Naive thymus-derived CD4-positive, alpha-beta T cell (primary cell): Measurements from ENCODE around the gene DDC. TPM values are rescaled to one million over a fixed set of nuclear protein-coding genes. Genes with fewer than 3 reads are reported as not detected.
"Not testable (repeated sequence)": the region's sequence is repeated elsewhere in the genome, so short reads cannot be mapped to it uniquely, and the experiment has no call there.

Experiments used
- ATAC-seq: fragments of 150-1000 bp; cut with Tn5 transposase; 2 replicates; pipeline ENCODE4 v1.10.0; 2021; ENCODE audit warnings: mild to moderate bottlenecking, moderate library complexity
- CTCF ChIA-PET: fragments of 350-600 bp; sonication (Branson Sonifier 250); formaldehyde crosslinking; loops from one replicate; lab custom pipeline; 2021; ENCODE audit warnings: antibody characterized with exemption; lab: Charles Lee
- POLR2A ChIA-PET: fragments of 350-600 bp; sonication (Branson Sonifier 250); formaldehyde crosslinking; loops from one replicate; lab custom pipeline; 2021; ENCODE audit warnings: antibody characterized with exemption, inconsistent platforms; lab: Charles Lee
- DNase-seq, 9 donors: peaks; one replicate each; pipeline versions ENCODE4 v3.0.0 to v3.0.0-alpha.2; 2020 to 2022; ENCODE audit warnings: mixed read lengths in 1 of 9
- H3K27ac ChIP-seq: one replicate; pipeline ENCODE4 v1.7.0; 2013; ENCODE audit warnings: mild to moderate bottlenecking, low read depth, low read length, moderate library complexity
- H3K27me3 ChIP-seq, 2 donors: one replicate each; pipeline ENCODE4 v1.7.0; 2013; ENCODE audit warnings: low read length in 2 of 2, mild to moderate bottlenecking in 2 of 2, moderate library complexity in 2 of 2; ENCODE audit not compliant: control insufficient read depth in 2 of 2, insufficient read depth in 2 of 2
- H3K36me3 ChIP-seq, 3 experiments: 1 replicate in 2 of 3; 2 replicates in 1 of 3; pipeline ENCODE4 v1.7.0; 2013; ENCODE audit warnings: low read length in 3 of 3, mild to moderate bottlenecking in 3 of 3, moderate library complexity in 1 of 3; ENCODE audit not compliant: insufficient read depth in 3 of 3, control insufficient read depth in 2 of 3
- H3K4me1 ChIP-seq, 2 donors: one replicate each; pipeline ENCODE4 v1.7.0; 2013; ENCODE audit warnings: low read length in 2 of 2, mild to moderate bottlenecking in 2 of 2, moderate library complexity in 1 of 2; ENCODE audit not compliant: control insufficient read depth in 2 of 2, insufficient read depth in 2 of 2
- H3K4me3 ChIP-seq: 2 replicates; pipeline ENCODE4 v1.7.0; 2013; ENCODE audit warnings: mild to moderate bottlenecking, low read length
- H3K9me3 ChIP-seq, 3 experiments: 1 replicate in 2 of 3; 2 replicates in 1 of 3; pipeline ENCODE4 v1.7.0; 2013; ENCODE audit warnings: low read length in 3 of 3; ENCODE audit not compliant: control insufficient read depth in 2 of 3
- H3K27ac Mint-ChIP-seq, 9 donors: one replicate each; pipeline ENCODE4 v1.8.0; 2020 to 2022; ENCODE audit warnings: mixed read lengths in 9 of 9, mild to moderate bottlenecking in 8 of 9, moderate library complexity in 5 of 9, inconsistent platforms in 2 of 9
- H3K27me3 Mint-ChIP-seq, 5 donors: one replicate each; pipeline ENCODE4 v1.8.0; 2021 to 2022; ENCODE audit warnings: mixed read lengths in 5 of 5, mild to moderate bottlenecking in 1 of 5
- H3K36me3 Mint-ChIP-seq, 5 donors: one replicate each; pipeline ENCODE4 v1.8.0; 2020 to 2022; ENCODE audit warnings: mixed read lengths in 5 of 5, mild to moderate bottlenecking in 3 of 5, inconsistent platforms in 1 of 5
- H3K4me1 Mint-ChIP-seq, 7 donors: one replicate each; pipeline ENCODE4 v1.8.0; 2020 to 2022; ENCODE audit warnings: mixed read lengths in 7 of 7, mild to moderate bottlenecking in 3 of 7, inconsistent platforms in 1 of 7
- H3K4me3 Mint-ChIP-seq, 10 donors: one replicate each; pipeline ENCODE4 v1.8.0; 2020 to 2022; ENCODE audit warnings: mild to moderate bottlenecking in 10 of 10, mixed read lengths in 10 of 10, moderate library complexity in 6 of 10, inconsistent platforms in 2 of 10
- H3K9me3 Mint-ChIP-seq, 11 donors: one replicate each; pipeline ENCODE4 v1.8.0; 2020 to 2022; ENCODE audit warnings: mixed read lengths in 11 of 11, mild to moderate bottlenecking in 4 of 11, inconsistent platforms in 1 of 11, moderate library complexity in 1 of 11
- intact Hi-C, 2 donors: fragments of 100-400 bp; cut with micrococcal nuclease; formaldehyde crosslinking; loops; one replicate each; pipeline ENCODE4 v1.15.1; 2023
- polyA plus RNA-seq, 2 donors: library from polyadenylated mRNA; unstranded; fragments of 300-500 nt; fragmentation: Illumina TruSeq; gene quantifications; one replicate each; pipeline ENCODE4 v1.2.3, GENCODE V29; 2021
- total RNA-seq, 6 experiments: library from RNA in 5 of 6; stranded (reverse) in 5 of 6; gene quantifications; 1 replicate in 5 of 6; 2 replicates in 1 of 6; pipeline ENCODE4 v1.2.3 and lab custom pipeline; 2021 to 2026

The DDC gene
- total and polyA plus RNA-seq, 7 experiments from 2014 or later = not detected

DNA sequence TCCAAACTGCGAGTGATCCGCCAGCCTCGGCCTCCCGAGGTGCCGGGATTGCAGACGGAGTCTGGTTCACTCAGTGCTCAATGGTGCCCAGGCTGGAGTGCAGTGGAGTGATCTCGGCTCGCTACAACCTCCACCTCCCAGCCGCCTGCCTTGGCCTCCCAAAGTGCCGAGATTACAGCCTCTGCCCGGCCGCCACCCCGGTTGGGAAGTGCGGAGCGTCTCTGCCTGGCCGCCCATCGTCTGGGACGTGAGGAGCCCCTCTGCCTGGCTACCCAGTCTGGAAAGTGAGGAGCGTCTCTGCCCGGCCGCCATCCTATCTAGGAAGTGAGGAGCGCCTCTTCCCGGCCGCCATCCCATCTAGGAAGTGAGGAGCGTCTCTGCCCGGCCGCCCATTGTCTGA is 106.0 kb downstream of the DDC start:
- H3K36me3 ChIP-seq, DNase-seq, H3K4me1 ChIP-seq, H3K9me3 ChIP-seq, H3K27ac Mint-ChIP-seq, intact Hi-C loops, H3K4me3 ChIP-seq, H3K4me1 Mint-ChIP-seq, H3K27me3 ChIP-seq, H3K4me3 Mint-ChIP-seq, POLR2A ChIA-PET, H3K9me3 Mint-ChIP-seq, ATAC-seq, H3K27ac ChIP-seq: not testable (repeated sequence)
- peaks cover 0 to 11% (median 0%) of the 10 kb centered on the region in 5 donors for H3K36me3 Mint-ChIP-seq
- CTCF ChIA-PET = interaction anchor here (1.1 kb wide), 1 partner anchor 9 kb away, joined by 3 read pairs; no protein-coding TSS in a partner anchor
- H3K27me3 Mint-ChIP-seq = peaks cover 0 to 25% (median 0%) of the 10 kb centered on the region in 5 donors

DNA sequence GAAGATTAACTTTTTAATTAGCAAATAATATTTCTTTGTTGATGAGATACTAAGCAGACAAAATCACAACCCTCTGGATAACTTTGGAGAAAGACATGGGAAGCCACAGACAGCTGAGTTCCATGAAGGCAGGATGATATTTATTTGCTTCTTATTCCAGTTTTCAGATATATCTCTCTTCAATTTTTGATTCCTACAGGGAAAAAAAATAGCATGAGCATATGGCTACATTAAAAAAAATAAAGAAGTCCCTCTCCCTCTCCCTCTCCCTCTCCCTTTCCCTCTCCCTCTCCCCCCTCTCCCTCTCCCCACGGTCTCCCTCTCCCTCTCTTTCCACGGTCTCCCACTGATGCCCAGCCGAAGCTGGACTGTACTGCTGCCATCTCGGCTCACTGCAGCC is 106.6 kb downstream of the DDC start:
- H3K4me1 Mint-ChIP-seq, H3K4me3 Mint-ChIP-seq, H3K9me3 Mint-ChIP-seq, intact Hi-C loops, H3K27me3 ChIP-seq, H3K9me3 ChIP-seq, ATAC-seq, H3K27ac ChIP-seq, POLR2A ChIA-PET, H3K36me3 ChIP-seq, H3K27ac Mint-ChIP-seq, H3K4me1 ChIP-seq, H3K4me3 ChIP-seq, DNase-seq: not testable (repeated sequence)
- CTCF ChIA-PET = interaction anchor here (1.1 kb wide), 1 partner anchor 9 kb away, joined by 3 read pairs; no protein-coding TSS in a partner anchor
- peaks cover 0 to 11% (median 0%) of the 10 kb centered on the region in 5 donors for H3K36me3 Mint-ChIP-seq
- peaks cover 0 to 26% (median 0%) of the 10 kb centered on the region in 5 donors for H3K27me3 Mint-ChIP-seq

DNA sequence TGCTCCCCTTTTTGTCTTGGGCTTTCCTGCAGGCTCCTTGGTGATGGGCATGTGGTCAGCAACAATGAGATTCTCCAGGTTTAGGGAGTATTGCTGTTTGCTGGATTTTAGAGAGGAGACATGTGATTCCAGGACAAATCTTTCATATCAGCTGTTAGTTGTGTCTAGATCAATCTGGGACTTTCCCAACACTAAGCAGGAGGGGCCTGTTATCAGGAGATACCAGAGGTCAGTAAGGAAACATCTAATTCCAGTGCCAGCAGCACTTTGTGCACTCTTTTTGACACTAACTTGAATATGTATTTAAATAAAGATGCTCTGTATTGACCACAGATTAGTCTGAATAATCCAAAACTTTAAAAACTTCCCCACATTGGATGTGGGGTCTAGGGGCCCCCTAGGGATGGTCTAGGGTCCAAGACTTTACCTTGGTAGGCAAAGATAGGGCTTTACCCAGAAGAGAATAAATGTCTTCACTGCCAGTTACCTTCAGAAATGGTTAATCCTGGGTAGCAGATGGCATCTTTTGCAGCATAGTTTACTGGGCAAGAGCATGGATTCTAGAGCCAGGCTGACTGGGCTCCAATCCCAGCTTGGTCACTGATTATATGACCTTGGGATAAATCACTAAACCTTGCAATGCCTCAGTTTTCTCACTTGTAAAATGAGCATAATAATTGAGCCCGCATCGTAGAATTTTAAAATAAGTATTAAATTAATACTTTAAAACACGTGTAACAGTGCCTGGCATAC is 108.7 kb downstream of the DDC start:
- Mint-ChIP-seq H3K27ac (peak overlapping the region in 1 of 9 donors; percentile 30), H3K27me3 (peaks cover 0 to 30% (median 0%) of the 10 kb centered on the region in 5 donors), H3K36me3 (peaks cover 0 to 11% (median 0%) of the 10 kb centered on the region in 5 donors), H3K4me1 (peaks cover 0 to 7% (median under 1%) of the 10 kb centered on the region in 7 donors), H3K4me3 (no peak overlapping the region), H3K9me3 (peaks cover 0 to 3% (median 0%) of the 10 kb centered on the region in 11 donors)
- Histone ChIP-seq H3K9me3 (no peaks in the 10 kb centered on the region), H3K4me1 (no peaks in the 10 kb centered on the region), H3K36me3 (no peaks in the 10 kb centered on the region), H3K27me3 (no peaks in the 10 kb centered on the region), H3K4me3 (no peak overlapping the region), H3K27ac (no peak overlapping the region)
- ChIA-PET CTCF (interaction anchor here (0.5 to 1.6 kb wide), 4 partner anchors 11 to 364 kb away, joined by 3 to 6 read pairs (median 4); no protein-coding TSS in a partner anchor), POLR2A (no interaction called here)
- ATAC-seq (no peak), DNase-seq (no peak)
- intact Hi-C loops = no loop called here

DNA sequence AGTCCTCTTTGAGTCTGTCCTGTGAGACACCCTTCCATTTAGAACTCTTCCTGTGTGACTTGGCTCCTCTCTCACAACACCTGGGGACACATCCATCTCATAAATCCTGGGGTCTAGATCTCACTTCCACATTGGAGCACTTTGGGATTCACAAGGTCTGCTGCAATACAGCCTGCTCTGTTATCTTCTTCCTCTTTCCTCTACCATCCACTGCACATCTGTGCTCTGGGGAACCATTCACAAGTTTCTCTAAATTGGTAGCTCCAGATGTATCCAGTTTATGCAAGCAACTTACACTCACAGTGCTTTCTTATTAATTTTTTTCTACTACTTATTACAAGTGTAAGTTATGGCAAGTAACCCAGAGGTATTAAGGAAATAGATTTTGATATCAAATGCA is 109.5 kb downstream of the DDC start:
- peaks cover 7 to 8% of the 10 kb centered on the region in 2 donors for H3K4me1 ChIP-seq
- H3K36me3 ChIP-seq = no peaks in the 10 kb centered on the region
- Mint-ChIP-seq H3K4me3 (peak overlapping the region in 1 of 10 donors; percentile 10), H3K27me3 (peaks cover 0 to 28% (median 0%) of the 10 kb centered on the region in 5 donors), H3K9me3 (peaks cover 0 to 3% (median 0%) of the 10 kb centered on the region in 11 donors), H3K27ac (peak overlapping the region in 1 of 9 donors; percentile 55), H3K36me3 (peaks cover 0 to 11% (median 0%) of the 10 kb centered on the region in 5 donors), H3K4me1 (peaks cover 8 to 16% (median 9%) of the 10 kb centered on the region in 7 donors)
- DNase-seq (no peak), ATAC-seq (no peak)
- no peak overlapping the region for H3K27ac ChIP-seq
- H3K4me3 ChIP-seq = no peak overlapping the region
- no peaks in the 10 kb centered on the region for H3K9me3 ChIP-seq
- intact Hi-C loops = no loop called here
- no peaks in the 10 kb centered on the region for H3K27me3 ChIP-seq
- POLR2A ChIA-PET = no interaction called here
- CTCF ChIA-PET = interaction anchor here (0.5 to 1.5 kb wide), 2 partner anchors 12 to 363 kb away, joined by 5 to 6 read pairs; no protein-coding TSS in a partner anchor

DNA sequence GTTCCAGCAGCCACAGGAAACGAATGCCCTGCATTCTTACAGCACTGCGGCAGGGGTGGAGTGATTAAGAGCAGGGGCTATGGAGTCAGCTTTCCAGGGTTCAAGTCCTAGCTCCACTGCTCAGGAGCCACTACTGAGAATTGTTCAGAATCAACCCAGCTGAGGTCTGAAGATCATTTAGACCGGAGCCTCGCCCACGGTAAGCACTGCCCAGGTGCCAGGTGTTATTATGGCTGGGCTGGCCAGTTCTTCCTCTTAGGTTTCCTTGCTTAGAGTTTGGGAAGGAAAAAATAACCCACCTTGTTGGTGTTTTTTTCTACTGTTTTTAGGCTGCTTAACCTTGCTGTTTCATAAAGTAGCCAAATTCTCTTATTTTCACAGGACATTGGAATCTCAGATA is 110.2 kb downstream of the DDC start:
- H3K36me3 ChIP-seq = no peaks in the 10 kb centered on the region
- Mint-ChIP-seq H3K36me3 (peaks cover 0 to 11% (median 0%) of the 10 kb centered on the region in 5 donors), H3K9me3 (peaks cover 0 to 3% (median 0%) of the 10 kb centered on the region in 11 donors), H3K27me3 (peaks cover 0 to 28% (median 0%) of the 10 kb centered on the region in 5 donors), H3K27ac (no peak overlapping the region), H3K4me3 (no peak overlapping the region), H3K4me1 (peaks cover 8 to 23% (median 14%) of the 10 kb centered on the region in 7 donors)
- H3K27me3 ChIP-seq = no peaks in the 10 kb centered on the region
- ChIA-PET CTCF (interaction anchor here (1.5 kb wide), 1 partner anchor 13 kb away, joined by 5 read pairs; no protein-coding TSS in a partner anchor), POLR2A (no interaction called here)
- H3K4me1 ChIP-seq = peaks cover 8 to 9% of the 10 kb centered on the region in 2 donors
- DNase-seq (no peak), ATAC-seq (no peak)
- H3K4me3 ChIP-seq = no peak overlapping the region
- intact Hi-C loops = loop anchor here (5.0 kb wide), 4 partner anchors 148 to 337 kb away; no protein-coding TSS in a partner anchor
- H3K9me3 ChIP-seq = no peaks in the 10 kb centered on the region
- H3K27ac ChIP-seq = no peak overlapping the region

DNA sequence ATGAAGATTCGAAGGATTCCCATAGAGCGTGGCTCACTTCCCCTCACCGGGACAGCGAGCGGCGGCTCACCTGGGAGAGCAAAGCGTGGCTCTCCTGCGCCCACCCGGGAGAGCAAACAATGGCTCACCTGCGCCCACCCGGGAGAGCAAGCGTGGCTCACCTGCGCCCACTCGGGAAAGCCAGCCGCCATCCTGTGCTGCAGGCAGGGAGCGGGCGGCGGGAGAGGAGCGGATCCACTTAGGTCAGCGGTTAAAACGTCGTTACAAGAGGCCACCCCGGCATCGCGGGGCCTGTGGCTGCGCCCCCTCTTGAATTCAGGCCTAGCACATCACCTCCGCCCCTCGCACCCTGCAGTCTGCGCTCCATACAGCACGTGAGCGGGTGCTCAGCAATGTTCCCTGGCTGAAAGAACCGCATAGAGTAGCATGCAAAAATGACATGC is 114.6 kb downstream of the DDC start:
- peaks cover 13 to 14% of the 10 kb centered on the region in 2 donors for H3K4me1 ChIP-seq
- ATAC-seq (peak; percentile 36), DNase-seq (peak in 2 of 9 donors; percentile 15 to 29)
- Mint-ChIP-seq H3K36me3 (peaks cover 13 to 17% (median 14%) of the 10 kb centered on the region in 5 donors), H3K4me3 (peak overlapping the region; percentile 91 to 96 (median 94)), H3K27ac (peak overlapping the region; percentile 92 to 99 (median 96)), H3K27me3 (peaks cover 0 to 15% (median 0%) of the 10 kb centered on the region in 5 donors), H3K9me3 (no peaks in the 10 kb centered on the region), H3K4me1 (peaks cover 14 to 38% (median 29%) of the 10 kb centered on the region in 7 donors)
- peaks cover 0 to 14% (median 0%) of the 10 kb centered on the region in 3 experiments for H3K36me3 ChIP-seq
- peak overlapping the region; percentile 63 for H3K4me3 ChIP-seq
- ChIA-PET CTCF (no interaction called here), POLR2A (interaction anchor here (1.0 to 1.5 kb wide), 5 partner anchors 17 to 671 kb away, joined by 3 to 4 read pairs (median 3); no protein-coding TSS in a partner anchor)
- intact Hi-C loops = loop anchor here (1.0 to 5.0 kb wide), 8 partner anchors 54 to 381 kb away; no protein-coding TSS in a partner anchor
- H3K27ac ChIP-seq = peak overlapping the region; percentile 94
- H3K27me3 ChIP-seq = no peaks in the 10 kb centered on the region
- no peaks in the 10 kb centered on the region for H3K9me3 ChIP-seq
